ENCODE data around the gene CLDN16.
A peak's percentile ranks its signal among the peaks of the same experiment; 100 is the strongest.

Gene CLDN16

DNA sequence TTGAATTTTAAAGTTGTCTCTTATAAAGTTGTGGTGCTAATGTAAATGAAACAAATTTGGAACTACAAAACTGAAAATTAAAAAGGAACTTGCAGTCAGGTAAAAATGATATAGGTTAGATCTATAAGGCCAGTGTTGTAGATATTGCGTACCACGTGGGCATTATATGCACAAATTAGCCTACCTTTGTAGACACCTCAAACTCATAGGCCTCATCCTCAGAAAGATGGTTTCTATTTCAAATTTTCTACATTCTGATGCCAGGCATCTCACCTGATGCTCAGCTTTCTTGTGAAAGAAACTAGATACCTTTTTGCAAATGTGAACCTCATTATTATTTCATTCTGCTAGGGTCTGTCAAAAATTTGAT is 36.1 kb downstream of the CLDN16 start:
- H3K27ac ChIP-seq: no peak overlapping the region; the same call in 1 of the 2 replicates
- no peak for TF ChIP-seq ZFX (IDR thresholded peaks at IDR 0.05; ENCODE audit: borderline replicate concordance)
- TF ChIP-seq, protein P1, sequence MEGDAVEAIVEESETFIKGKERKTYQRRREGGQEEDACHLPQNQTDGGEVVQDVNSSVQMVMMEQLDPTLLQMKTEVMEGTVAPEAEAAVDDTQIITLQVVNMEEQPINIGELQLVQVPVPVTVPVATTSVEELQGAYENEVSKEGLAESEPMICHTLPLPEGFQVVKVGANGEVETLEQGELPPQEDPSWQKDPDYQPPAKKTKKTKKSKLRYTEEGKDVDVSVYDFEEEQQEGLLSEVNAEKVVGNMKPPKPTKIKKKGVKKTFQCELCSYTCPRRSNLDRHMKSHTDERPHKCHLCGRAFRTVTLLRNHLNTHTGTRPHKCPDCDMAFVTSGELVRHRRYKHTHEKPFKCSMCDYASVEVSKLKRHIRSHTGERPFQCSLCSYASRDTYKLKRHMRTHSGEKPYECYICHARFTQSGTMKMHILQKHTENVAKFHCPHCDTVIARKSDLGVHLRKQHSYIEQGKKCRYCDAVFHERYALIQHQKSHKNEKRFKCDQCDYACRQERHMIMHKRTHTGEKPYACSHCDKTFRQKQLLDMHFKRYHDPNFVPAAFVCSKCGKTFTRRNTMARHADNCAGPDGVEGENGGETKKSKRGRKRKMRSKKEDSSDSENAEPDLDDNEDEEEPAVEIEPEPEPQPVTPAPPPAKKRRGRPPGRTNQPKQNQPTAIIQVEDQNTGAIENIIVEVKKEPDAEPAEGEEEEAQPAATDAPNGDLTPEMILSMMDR (IDR thresholded peaks at IDR 0.05): no peak

DNA sequence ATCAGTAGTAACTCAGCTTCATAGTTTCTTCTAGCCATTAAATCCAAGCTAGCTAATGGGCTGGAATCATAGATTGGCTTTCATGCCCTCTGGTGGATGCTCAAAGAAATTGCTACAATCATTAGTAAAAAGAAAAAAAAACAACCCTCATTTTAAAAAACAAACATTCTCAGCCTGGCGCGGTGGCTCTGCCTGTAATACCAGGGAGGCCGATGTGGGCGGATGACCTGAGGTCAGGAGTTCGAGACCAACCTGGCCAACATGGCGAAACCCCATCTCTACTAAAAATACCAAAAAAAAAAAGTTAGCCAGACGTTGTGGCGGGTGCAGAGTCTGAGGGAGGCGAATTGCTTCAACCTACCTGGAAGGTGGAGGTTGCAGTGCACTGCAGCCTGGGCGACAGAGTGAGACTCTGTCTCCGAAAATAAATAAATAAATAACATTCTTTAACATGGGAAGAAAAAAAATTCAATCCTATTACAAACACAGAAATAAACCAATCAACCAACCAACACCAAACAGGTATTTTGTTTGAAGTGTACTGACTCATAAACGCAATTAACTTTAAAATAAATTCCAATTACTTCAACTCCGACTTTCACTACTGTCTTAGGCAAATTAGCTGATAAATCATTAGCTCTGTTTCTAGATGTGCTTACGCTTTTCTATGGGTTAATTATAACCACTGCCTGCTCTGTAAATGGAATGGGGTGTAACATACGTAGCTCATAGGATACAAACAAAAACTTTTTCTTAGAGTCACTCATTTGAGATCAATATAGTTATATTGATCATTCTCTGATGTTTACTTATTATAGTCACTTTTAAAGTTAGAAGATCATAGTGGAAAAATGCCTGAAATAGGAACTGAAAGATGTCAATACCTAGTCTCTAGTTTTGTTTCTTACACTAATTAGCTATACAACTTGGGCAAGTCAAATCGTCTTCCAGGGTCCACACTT is 36.8 kb downstream of the CLDN16 start:
- TF ChIP-seq ZFX (IDR thresholded peaks at IDR 0.05; ENCODE audit: borderline replicate concordance): no peak
- TF ChIP-seq, protein P1 (IDR thresholded peaks at IDR 0.05): peak; percentile 83
- peak overlapping the region; percentile 48 for H3K27ac ChIP-seq

DNA sequence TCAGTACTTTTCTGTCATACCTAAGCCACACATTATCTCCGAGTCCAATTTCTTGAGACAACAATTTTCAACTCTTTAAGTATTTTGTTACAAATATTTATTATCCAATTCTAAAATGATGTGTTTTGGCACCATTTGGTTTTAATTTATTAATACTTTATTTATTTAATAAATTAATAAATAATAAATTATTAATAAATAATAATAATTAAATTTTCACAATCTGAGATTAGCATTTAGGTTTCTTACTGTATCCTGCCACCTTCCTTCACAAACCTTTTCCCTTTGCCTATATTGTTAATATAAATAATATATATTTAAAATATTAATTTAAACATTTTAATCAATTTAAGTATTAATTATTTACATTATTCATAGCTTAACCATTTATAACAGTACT is 37.9 kb downstream of the CLDN16 start:
- no peak overlapping the region for H3K27ac ChIP-seq
- TF ChIP-seq, protein P1 (IDR thresholded peaks at IDR 0.05): no peak
- TF ChIP-seq ZFX (IDR thresholded peaks at IDR 0.05; ENCODE audit: borderline replicate concordance): no peak

DNA sequence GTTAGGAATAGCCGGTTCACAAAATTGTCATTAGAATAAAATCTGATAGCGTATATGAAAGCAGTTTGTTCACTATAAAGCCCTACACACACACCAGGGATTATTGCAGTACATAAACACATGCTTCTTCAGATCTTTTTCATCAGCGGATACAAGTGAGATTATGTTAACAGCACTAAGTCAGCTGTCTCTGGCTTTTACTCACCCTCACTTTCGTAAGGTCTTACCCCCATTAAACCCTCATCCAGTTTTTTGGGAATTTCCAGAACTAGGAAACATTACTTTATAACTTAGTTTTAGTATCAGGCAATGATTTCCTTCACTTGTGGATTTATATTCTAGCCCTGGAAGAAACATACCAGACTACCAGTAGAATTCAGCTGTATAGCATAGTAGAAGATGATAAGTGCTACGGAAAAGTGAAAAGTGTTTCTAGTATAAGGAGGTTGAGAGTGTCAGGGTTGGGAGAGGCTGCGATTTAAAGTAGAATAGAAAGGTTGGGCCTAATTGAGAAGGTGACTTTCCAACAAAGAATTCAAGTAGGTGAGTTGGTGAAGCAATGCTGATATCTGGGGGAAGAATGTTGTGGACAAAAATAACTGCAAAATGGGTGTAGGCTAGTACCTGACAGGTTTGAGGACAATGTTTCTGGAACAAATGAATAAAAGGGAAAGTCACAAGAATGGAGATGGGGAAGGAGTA is 39.0 kb downstream of the CLDN16 start:
- TF ChIP-seq, protein P1 (IDR thresholded peaks at IDR 0.05): no peak
- no peak for TF ChIP-seq ZFX (IDR thresholded peaks at IDR 0.05; ENCODE audit: borderline replicate concordance)
- no peak overlapping the region for H3K27ac ChIP-seq

DNA sequence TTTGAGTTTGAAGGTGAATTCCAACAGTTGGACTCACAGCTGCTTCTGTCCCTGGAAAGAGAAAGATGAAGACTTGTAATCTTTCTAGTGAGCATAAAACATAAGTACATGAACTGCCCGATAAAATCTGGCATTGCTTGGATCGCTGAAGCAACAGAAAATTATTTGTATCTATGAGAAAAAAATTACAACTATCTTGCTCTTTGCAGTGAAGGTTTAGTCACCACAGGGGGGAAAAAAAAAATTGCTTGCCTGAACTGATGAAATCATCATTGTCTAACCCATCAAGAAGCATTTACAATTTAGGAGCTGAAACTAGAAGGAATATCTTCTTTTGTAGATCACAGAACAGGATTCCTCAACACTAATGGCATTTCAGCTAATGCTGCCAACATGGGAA is 41.7 kb downstream of the CLDN16 start:
- H3K27ac ChIP-seq: no peak overlapping the region

DNA sequence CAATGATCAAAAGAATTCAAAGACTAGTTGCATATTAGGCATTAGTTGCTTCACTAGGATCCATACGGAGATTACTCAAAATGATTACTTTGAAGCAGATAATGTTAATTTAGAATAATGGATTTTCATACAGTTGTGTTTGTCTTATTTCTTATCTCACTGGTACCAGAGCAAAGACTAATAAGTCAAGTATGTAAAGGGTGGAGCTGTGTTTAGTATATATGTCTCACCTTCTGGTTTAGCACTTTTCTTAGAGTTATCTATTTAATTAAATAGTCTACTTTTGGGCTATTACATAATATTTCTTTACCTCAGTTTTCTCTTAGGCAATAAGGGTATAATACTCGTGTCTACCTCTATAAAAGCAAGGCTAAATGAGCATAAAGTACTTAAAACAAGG is 42.9 kb downstream of the CLDN16 start:
- H3K27ac ChIP-seq: no peak overlapping the region
- no peak for TF ChIP-seq ZFX (IDR thresholded peaks at IDR 0.05; ENCODE audit: borderline replicate concordance)
- TF ChIP-seq, protein P1 (IDR thresholded peaks at IDR 0.05): no peak

More for the DNA sequence above, 41.7 kb downstream of the CLDN16 start:
- no peak for TF ChIP-seq ZFX (IDR thresholded peaks at IDR 0.05; ENCODE audit: borderline replicate concordance)
- TF ChIP-seq, protein P1 (IDR thresholded peaks at IDR 0.05): no peak

DNA sequence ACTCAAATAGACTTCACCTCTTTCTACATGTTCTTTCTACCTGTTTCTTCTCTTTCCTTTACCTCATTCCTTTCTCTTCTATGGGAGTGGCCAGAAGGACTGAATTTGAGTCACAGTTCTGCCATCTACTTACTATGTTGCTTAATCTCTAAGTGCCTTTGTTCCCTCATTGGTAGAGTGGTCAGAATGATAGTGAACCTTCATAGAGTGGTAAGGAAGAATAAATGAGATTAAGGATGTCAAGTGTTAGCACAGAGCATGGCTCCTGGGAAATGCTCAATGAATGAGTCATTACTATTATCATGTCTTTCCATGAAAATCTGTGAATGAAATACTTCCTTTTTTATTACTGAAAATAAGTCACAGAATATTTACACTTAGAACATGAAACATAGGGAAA is 44.3 kb downstream of the CLDN16 start:
- no peak overlapping the region for H3K27ac ChIP-seq
- TF ChIP-seq, protein P1 (IDR thresholded peaks at IDR 0.05): no peak
- TF ChIP-seq ZFX (IDR thresholded peaks at IDR 0.05; ENCODE audit: borderline replicate concordance): no peak

Measured in 22Rv1 (cell line).